HepG2 (cell line): ENCODE results near the gene TEX261. TPM values are rescaled to one million over a fixed set of nuclear protein-coding genes. Genes with fewer than 3 reads are reported as not detected.

Experiments used
- AFF4 ChIP-seq: sonication (generic); formaldehyde crosslinking; IDR thresholded peaks from 2 replicates; pipeline ENCODE4 v1.4.0; 2020; ENCODE audit warnings: missing genetic modification reagents
- AHR ChIP-seq: IDR thresholded peaks from 2 replicates; pipeline ENCODE4 v1.6.1; 2018; ENCODE audit warnings: missing genetic modification reagents, missing compliant biosample characterization
- FOXP4 ChIP-seq: sonication (generic); formaldehyde crosslinking; IDR thresholded peaks from 2 replicates; pipeline ENCODE4 v1.4.0; 2020; ENCODE audit warnings: missing genetic modification reagents
- HNF1A ChIP-seq, 2 experiments: sonication (generic) in 1 of 2; formaldehyde crosslinking in 1 of 2; IDR thresholded peaks; 2 replicates each; pipeline versions ENCODE4 v1.4.0 to v1.6.1; 2016 to 2020; ENCODE audit warnings: borderline replicate concordance in 1 of 2, low read depth in 1 of 2, mild to moderate bottlenecking in 1 of 2, missing genetic modification reagents in 1 of 2
- JUN ChIP-seq: sonication (generic); formaldehyde crosslinking; IDR thresholded peaks from 2 replicates; pipeline ENCODE4 v1.4.0; 2020; ENCODE audit warnings: mild to moderate bottlenecking, missing genetic modification reagents
- MAFF ChIP-seq: IDR thresholded peaks from 2 replicates; pipeline ENCODE4 v1.6.1; 2011; ENCODE audit warnings: low read depth, low read length, improper control_type of control experiment
- MTERF4 ChIP-seq: sonication (generic); formaldehyde crosslinking; IDR thresholded peaks from 2 replicates; pipeline ENCODE4 v1.8.0; 2023; ENCODE audit warnings: mild to moderate bottlenecking, missing genetic modification reagents
- SOX6 ChIP-seq, 2 experiments: fragments of 450-650 bp in 1 of 2; sonication (generic) in 1 of 2; formaldehyde crosslinking in 1 of 2; IDR thresholded peaks; 2 replicates each; pipeline versions ENCODE4 v1.4.0 to v1.6.1; 2017 to 2020; ENCODE audit warnings: antibody characterized with exemption in 1 of 2, mild to moderate bottlenecking in 1 of 2, missing genetic modification reagents in 1 of 2
- TCF12 ChIP-seq, 2 experiments: fragments of 450-650 bp in 1 of 2; sonication (generic) in 1 of 2; formaldehyde crosslinking in 1 of 2; IDR thresholded peaks; 2 replicates each; pipeline versions ENCODE4 v1.6.1 to v1.8.0; 2017 to 2022; ENCODE audit warnings: antibody characterized with exemption in 1 of 2, mild to moderate bottlenecking in 1 of 2, missing genetic modification reagents in 1 of 2, moderate library complexity in 1 of 2
- ZMYM2 ChIP-seq: sonication (generic); formaldehyde crosslinking; IDR thresholded peaks from 2 replicates; pipeline ENCODE4 v1.8.0; 2022; ENCODE audit warnings: mild to moderate bottlenecking, missing genetic modification reagents
- ZNF256 ChIP-seq: sonication (generic); formaldehyde crosslinking; conservative IDR thresholded peaks from 2 replicates; pipeline ENCODE4 v1.4.0; 2020; ENCODE audit warnings: missing genetic modification reagents
- ZNF496 ChIP-seq: sonication (generic); formaldehyde crosslinking; IDR thresholded peaks from 2 replicates; pipeline ENCODE4 v1.8.1; 2023; ENCODE audit warnings: mild to moderate bottlenecking, moderate library complexity, missing genetic modification reagents; ENCODE audit not compliant: insufficient replicate concordance
- ZNF547 ChIP-seq: sonication (generic); formaldehyde crosslinking; IDR thresholded peaks from 2 replicates; pipeline ENCODE4 v1.5.1; 2020; ENCODE audit warnings: mild to moderate bottlenecking, missing genetic modification reagents
- ZNF564 ChIP-seq: sonication (generic); formaldehyde crosslinking; IDR thresholded peaks from 2 replicates; pipeline ENCODE4 v1.8.1; 2023; ENCODE audit warnings: mild to moderate bottlenecking, missing genetic modification reagents
- ZNF619 ChIP-seq: sonication (generic); formaldehyde crosslinking; IDR thresholded peaks from 2 replicates; pipeline ENCODE4 v1.4.0; 2020; ENCODE audit warnings: mild to moderate bottlenecking, missing genetic modification reagents
- ZNF737 ChIP-seq: sonication (generic); formaldehyde crosslinking; IDR thresholded peaks from 2 replicates; pipeline ENCODE4 v1.5.0; 2020; ENCODE audit warnings: missing genetic modification reagents, mild to moderate bottlenecking, borderline replicate concordance
- polyA plus RNA-seq, 8 experiments: library from polyadenylated mRNA; depleted of rRNA in 3 of 8; stranded (reverse) in 7 of 8; unstranded in 1 of 8; fragments of >200 nt; fragmentation: Illumina TruSeq in 4 of 8; extraction: Trizol in 4 of 8; gene quantifications; 2 replicates each; pipeline versions ENCODE4 v1.2.1 to v1.2.3, GENCODE V29; 2011 to 2016; ENCODE audit warnings: low read depth in 4 of 8, missing spikeins in 1 of 8, mixed read lengths in 1 of 8; ENCODE audit not compliant: insufficient read depth in 1 of 8
- total RNA-seq, 5 experiments: library from RNA; depleted of rRNA; stranded (reverse); fragments of >200 nt; fragmentation: Illumina TruSeq; extraction: Trizol; gene quantifications; 2 replicates each; pipeline ENCODE4 v1.2.3, GENCODE V29; 2016; ENCODE audit warnings: low read depth in 1 of 5

The TEX261 gene
- total and polyA plus RNA-seq, 2 of the 13 experiments (the other 11 are each of a cell fraction or from before 2014, with no cell fraction given) = 43.8 to 78.7 TPM

- TF ChIP-seq MTERF4 (0 out of 2 replicates have a peak, but pooled peaks have one; percentile 65), ZNF256 (CRISPR knock-in tag) (no peak), ZNF619 (CRISPR knock-in tag) (no peak), AFF4 (CRISPR knock-in tag) (peak; percentile 74; the same call in 1 of the 2 replicates), TCF12 (IDR thresholded peaks at IDR 0.05) (no peak), TCF12 (CRISPR knock-in tag; IDR thresholded peaks at IDR 0.05) (no peak), HNF1A (IDR thresholded peaks at IDR 0.05; ENCODE audit: low read depth) (no peak), HNF1A (CRISPR knock-in tag; IDR thresholded peaks at IDR 0.05; ENCODE audit: borderline replicate concordance) (no peak), MAFF (no peak), ZNF564 (CRISPR knock-in tag) (no peak), JUN (CRISPR knock-in tag) (peak; percentile 10; the same call in 1 of the 2 replicates), FOXP4 (CRISPR knock-in tag) (0 out of 2 replicates have a peak, but pooled peaks have one; percentile 30), ZNF737 (CRISPR knock-in tag) (no peak), SOX6 (IDR thresholded peaks at IDR 0.05) (no peak), SOX6 (CRISPR knock-in tag; IDR thresholded peaks at IDR 0.05) (peak; percentile 61), AHR (CRISPR knock-in tag) (no peak; the same call in none of the 2 replicates), ZMYM2 (peak; percentile 62; the same call in 1 of the 2 replicates), ZNF496 (CRISPR knock-in tag) (no peak), ZNF547 (CRISPR knock-in tag) (no peak; the same call in none of the 2 replicates)
Measured at GRCh38 chr2:71000780-71001591, 6.3 kb upstream of the TEX261 start (continued).
